ENCODE measurements around the gene ACOXL.

Gene ACOXL

GRCh38 chr2:111166115-111166514 is 433.7 kb downstream of the ACOXL start:
- WGBS = 96% methylated on average over 5 of the region's 5 CpGs
- Histone ChIP-seq H3K4me2 (ENCODE audit: low read length, poor library complexity, severe bottlenecking) (no peak overlapping the region), H2BK15ac (ENCODE audit: low read depth, poor library complexity, severe bottlenecking) (no peak overlapping the region), H4K91ac (ENCODE audit: low read length) (no peak overlapping the region), H3K4ac (ENCODE audit: low read depth in 1 of 2, low read length in 2 of 2) (no peak overlapping the region), H3K4me3 (ENCODE audit: insufficient read depth in 1 of 2, low read depth in 1 of 2, low read length in 2 of 2) (no peak overlapping the region), H2AFZ (ENCODE audit: low read depth, low read length) (no peak overlapping the region), H4K8ac (ENCODE audit: low read length) (peak overlapping the region; percentile 20), H3K79me1 (replicated peaks; ENCODE audit: low read length, poor library complexity, severe bottlenecking) (peaks cover 23% of the 10 kb centered on the region), H3K14ac (ENCODE audit: low read length in 2 of 2) (no peak overlapping the region), H2AK5ac (ENCODE audit: low read length, severe bottlenecking) (no peak overlapping the region), H3K27me3 (ENCODE audit: control insufficient read depth in 1 of 2, insufficient read depth in 1 of 2, low read length in 2 of 2) (no peaks in the 10 kb centered on the region), H2BK120ac (ENCODE audit: low read depth, low read length) (no peak overlapping the region), H3K18ac (ENCODE audit: low read depth in 1 of 2, low read length in 2 of 2) (no peak overlapping the region), H3K36me3 (ENCODE audit: control insufficient read depth in 1 of 2, insufficient read depth in 2 of 2, low read depth in 1 of 2, low read length in 2 of 2) (peaks cover 0 to 26% of the 10 kb centered on the region in 2 experiments), H3K9ac (ENCODE audit: low read length) (no peak overlapping the region), H3K23ac (ENCODE audit: low read length in 2 of 2) (no peak overlapping the region), H2BK5ac (ENCODE audit: low read depth, low read length, poor library complexity, severe bottlenecking) (no peak overlapping the region), H3K9me3 (ENCODE audit: control insufficient read depth, low read length) (no peaks in the 10 kb centered on the region), H3K27ac (ENCODE audit: low read length, poor library complexity, severe bottlenecking) (no peak overlapping the region), H2BK12ac (ENCODE audit: low read length in 2 of 2) (no peak overlapping the region), H3K4me1 (ENCODE audit: control insufficient read depth, insufficient read depth, low read depth, low read length) (peaks cover 23% of the 10 kb centered on the region)
- no peak for DNase-seq

GRCh38 chr2:111167076-111167862 is 434.9 kb downstream of the ACOXL start:
- peak overlapping the region in 1 of 2 experiments; percentile 16 for H3K18ac ChIP-seq (ENCODE audit: low read depth in 1 of 2, low read length in 2 of 2)
- WGBS = 97% methylated on average over 7 of the region's 9 CpGs
- H3K79me1 ChIP-seq (replicated peaks; ENCODE audit: low read length, poor library complexity, severe bottlenecking) = peaks cover 16% of the 10 kb centered on the region
- no peak overlapping the region for H3K14ac ChIP-seq (ENCODE audit: low read length in 2 of 2)
- no peak overlapping the region for H3K4ac ChIP-seq (ENCODE audit: low read depth in 1 of 2, low read length in 2 of 2)
- peaks cover 24% of the 10 kb centered on the region for H3K4me1 ChIP-seq (ENCODE audit: control insufficient read depth, insufficient read depth, low read depth, low read length)
- no peak overlapping the region for H3K4me2 ChIP-seq (ENCODE audit: low read length, poor library complexity, severe bottlenecking)
- peak overlapping the region in 1 of 2 experiments; percentile 68 for H2BK12ac ChIP-seq (ENCODE audit: low read length in 2 of 2)
- H3K27ac ChIP-seq (ENCODE audit: low read length, poor library complexity, severe bottlenecking) = no peak overlapping the region
- no peak overlapping the region for H4K8ac ChIP-seq (ENCODE audit: low read length)
- peaks cover 0 to 17% of the 10 kb centered on the region in 2 experiments for H3K36me3 ChIP-seq (ENCODE audit: control insufficient read depth in 1 of 2, insufficient read depth in 2 of 2, low read depth in 1 of 2, low read length in 2 of 2)
- no peak overlapping the region for H3K23ac ChIP-seq (ENCODE audit: low read length in 2 of 2)
- no peak overlapping the region for H2BK120ac ChIP-seq (ENCODE audit: low read depth, low read length)
- H3K9me3 ChIP-seq (ENCODE audit: control insufficient read depth, low read length) = no peaks in the 10 kb centered on the region
- H4K91ac ChIP-seq (ENCODE audit: low read length) = no peak overlapping the region
- no peak for DNase-seq
- H2AK5ac ChIP-seq (ENCODE audit: low read length, severe bottlenecking) = no peak overlapping the region
- no peak overlapping the region for H2BK5ac ChIP-seq (ENCODE audit: low read depth, low read length, poor library complexity, severe bottlenecking)
- no peak overlapping the region for H3K9ac ChIP-seq (ENCODE audit: low read length)
- H3K4me3 ChIP-seq (ENCODE audit: insufficient read depth in 1 of 2, low read depth in 1 of 2, low read length in 2 of 2) = no peak overlapping the region
- H3K27me3 ChIP-seq (ENCODE audit: control insufficient read depth in 1 of 2, insufficient read depth in 1 of 2, low read length in 2 of 2) = no peaks in the 10 kb centered on the region
- no peak overlapping the region for H2AFZ ChIP-seq (ENCODE audit: low read depth, low read length)
- H2BK15ac ChIP-seq (ENCODE audit: low read depth, poor library complexity, severe bottlenecking) = no peak overlapping the region

GRCh38 chr2:111167863-111168162 is 435.4 kb downstream of the ACOXL start:
- DNase-seq = no peak
- 88% methylated on average over 4 of the region's 4 CpGs for WGBS
- Histone ChIP-seq H2AK5ac (ENCODE audit: low read length, severe bottlenecking) (no peak overlapping the region), H3K36me3 (ENCODE audit: control insufficient read depth in 1 of 2, insufficient read depth in 2 of 2, low read depth in 1 of 2, low read length in 2 of 2) (peaks cover 0 to 16% of the 10 kb centered on the region in 2 experiments), H2AFZ (ENCODE audit: low read depth, low read length) (no peak overlapping the region), H3K14ac (ENCODE audit: low read length in 2 of 2) (no peak overlapping the region), H3K18ac (ENCODE audit: low read depth in 1 of 2, low read length in 2 of 2) (peak overlapping the region; percentile 16 to 28), H2BK5ac (ENCODE audit: low read depth, low read length, poor library complexity, severe bottlenecking) (no peak overlapping the region), H3K4ac (ENCODE audit: low read depth in 1 of 2, low read length in 2 of 2) (no peak overlapping the region), H3K27me3 (ENCODE audit: control insufficient read depth in 1 of 2, insufficient read depth in 1 of 2, low read length in 2 of 2) (no peaks in the 10 kb centered on the region), H2BK12ac (ENCODE audit: low read length in 2 of 2) (peak overlapping the region in 1 of 2 experiments; percentile 68), H2BK120ac (ENCODE audit: low read depth, low read length) (no peak overlapping the region), H4K91ac (ENCODE audit: low read length) (no peak overlapping the region), H4K8ac (ENCODE audit: low read length) (no peak overlapping the region), H3K79me1 (replicated peaks; ENCODE audit: low read length, poor library complexity, severe bottlenecking) (peaks cover 13% of the 10 kb centered on the region), H3K23ac (ENCODE audit: low read length in 2 of 2) (no peak overlapping the region), H3K4me2 (ENCODE audit: low read length, poor library complexity, severe bottlenecking) (no peak overlapping the region), H3K27ac (ENCODE audit: low read length, poor library complexity, severe bottlenecking) (no peak overlapping the region), H2BK15ac (ENCODE audit: low read depth, poor library complexity, severe bottlenecking) (no peak overlapping the region), H3K4me1 (ENCODE audit: control insufficient read depth, insufficient read depth, low read depth, low read length) (peaks cover 22% of the 10 kb centered on the region), H3K9me3 (ENCODE audit: control insufficient read depth, low read length) (no peaks in the 10 kb centered on the region), H3K4me3 (ENCODE audit: insufficient read depth in 1 of 2, low read depth in 1 of 2, low read length in 2 of 2) (no peak overlapping the region), H3K9ac (ENCODE audit: low read length) (no peak overlapping the region)

Measured in mesenchymal stem cell (in vitro differentiated cells and primary cell).